Esophagus squamous epithelium (tissue), 5 donors: ENCODE results near the gene RALB. TPM values are rescaled to one million over a fixed set of nuclear protein-coding genes. Genes with fewer than 3 reads are reported as not detected.

Experiments used
- DNase-seq: peaks from one replicate; lab custom pipeline; 2025; lab: John Stamatoyannopoulos, UW
- H3K27ac ChIP-seq, 4 donors: fragments of 200-600 bp; sonication (generic); one replicate each; pipeline ENCODE4 v1.5.1; 2016 to 2019; ENCODE audit warnings: mild to moderate bottlenecking in 1 of 4
- H3K27me3 ChIP-seq, 4 donors: fragments of 200-600 bp; sonication (generic); 1 replicate in 3 of 4; 2 replicates in 1 of 4; pipeline versions ENCODE4 v1.5.1 to v1.6.0; 2017 to 2021; ENCODE audit warnings: antibody characterized with exemption in 1 of 4
- H3K36me3 ChIP-seq, 3 donors: fragments of 200-600 bp; sonication (generic); one replicate each; pipeline ENCODE4 v1.5.1; 2016 to 2019
- H3K4me1 ChIP-seq, 3 donors: fragments of 200-600 bp; sonication (generic); one replicate each; pipeline ENCODE4 v1.5.1; 2017 to 2019
- H3K4me3 ChIP-seq, 4 donors: fragments of 200-600 bp; sonication (generic); 1 replicate in 3 of 4; 2 replicates in 1 of 4; pipeline ENCODE4 v1.5.1; 2016 to 2019; ENCODE audit warnings: mild to moderate bottlenecking in 2 of 4, moderate library complexity in 1 of 4
- H3K9me3 ChIP-seq, 3 donors: fragments of 200-600 bp; sonication (generic); one replicate each; pipeline ENCODE4 v1.5.1; 2016 to 2019
- POLR2A ChIP-seq, 4 donors: fragments of 450-650 bp; IDR thresholded peaks; one replicate each; pipeline ENCODE4 v1.6.1; 2017; ENCODE audit warnings: antibody characterized with exemption in 4 of 4, mild to moderate bottlenecking in 4 of 4, moderate library complexity in 3 of 4
- WGBS, 2 donors: methylation state at CpG; one replicate each; pipeline ENCODE4 v1.1.5; 2018; 5-methylcytosine and 5-hydroxymethylcytosine counted together
- intact Hi-C: fragments of 100-400 bp; cut with DNase I; formaldehyde crosslinking; loops from one replicate; pipeline ENCODE4 v1.15.0; 2022
- total RNA-seq, 4 donors: library from RNA; depleted of rRNA; stranded (reverse); fragments of >200 nt; gene quantifications; one replicate each; pipeline ENCODE4 v1.1.0, GENCODE V29; 2016
- TF ChIP-seq, protein P1 (sequence below), 6 experiments: fragments of 450-650 bp in 4 of 6; fragments of 200-600 bp in 2 of 6; sonication (generic) in 2 of 6; IDR thresholded peaks; one replicate each; pipeline ENCODE4 v1.5.1; 2016 to 2019; ENCODE audit warnings: antibody characterized with exemption in 6 of 6, mild to moderate bottlenecking in 4 of 6, moderate library complexity in 4 of 6
- donor health status: DM: yes; HTN: yes; CAD: no.

RALB gene
- total RNA-seq, 4 donors from 2014 or later: 50.2 to 99.2 (median 64.8) TPM

DNA sequence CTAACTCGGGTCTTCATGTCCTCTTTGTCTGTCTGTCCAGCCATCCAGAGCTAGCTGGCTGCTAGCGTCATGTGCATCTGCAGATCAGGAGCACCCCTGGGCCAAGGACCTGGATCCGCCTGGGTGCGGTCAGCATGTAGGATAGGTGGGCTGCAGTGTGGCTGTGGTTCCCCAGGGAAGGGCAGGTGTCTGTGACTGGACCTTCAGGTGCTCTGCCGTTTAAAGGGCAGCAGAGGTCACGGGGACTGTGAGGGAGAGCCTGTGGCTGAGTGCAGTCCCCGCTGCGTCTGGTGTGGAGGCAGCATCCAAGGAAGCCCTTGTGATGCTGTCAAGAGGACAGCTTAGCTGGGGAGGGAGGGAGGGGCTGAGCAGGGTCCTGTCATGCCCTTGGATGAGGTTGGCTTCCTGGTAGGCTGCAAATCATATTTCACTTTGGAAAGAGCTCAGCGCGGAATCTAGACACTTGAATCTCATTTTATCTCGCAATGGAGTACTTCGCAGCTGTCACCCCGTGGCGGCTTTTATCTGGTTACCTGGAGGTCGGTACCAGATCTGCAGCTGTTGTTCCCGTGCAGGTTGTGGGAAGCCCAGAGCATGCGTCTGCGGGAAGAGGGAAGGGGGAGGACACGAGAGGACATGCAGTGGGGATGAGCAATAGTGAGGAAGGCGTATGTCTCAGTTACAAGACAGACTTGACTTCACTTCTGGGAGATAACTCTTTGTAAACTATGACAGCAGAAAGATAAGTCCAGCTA, 5.9 kb upstream of the RALB start:
- DNase-seq: no peak
- Histone ChIP-seq H3K4me3 (no peak overlapping the region), H3K27ac (no peak overlapping the region), H3K9me3 (no peaks in the 10 kb centered on the region), H3K27me3 (peaks cover 0 to 16% (median 0%) of the 10 kb centered on the region in 4 donors), H3K36me3 (no peaks in the 10 kb centered on the region), H3K4me1 (peaks cover 14 to 51% (median 30%) of the 10 kb centered on the region in 3 donors)
- TF ChIP-seq, protein P1, sequence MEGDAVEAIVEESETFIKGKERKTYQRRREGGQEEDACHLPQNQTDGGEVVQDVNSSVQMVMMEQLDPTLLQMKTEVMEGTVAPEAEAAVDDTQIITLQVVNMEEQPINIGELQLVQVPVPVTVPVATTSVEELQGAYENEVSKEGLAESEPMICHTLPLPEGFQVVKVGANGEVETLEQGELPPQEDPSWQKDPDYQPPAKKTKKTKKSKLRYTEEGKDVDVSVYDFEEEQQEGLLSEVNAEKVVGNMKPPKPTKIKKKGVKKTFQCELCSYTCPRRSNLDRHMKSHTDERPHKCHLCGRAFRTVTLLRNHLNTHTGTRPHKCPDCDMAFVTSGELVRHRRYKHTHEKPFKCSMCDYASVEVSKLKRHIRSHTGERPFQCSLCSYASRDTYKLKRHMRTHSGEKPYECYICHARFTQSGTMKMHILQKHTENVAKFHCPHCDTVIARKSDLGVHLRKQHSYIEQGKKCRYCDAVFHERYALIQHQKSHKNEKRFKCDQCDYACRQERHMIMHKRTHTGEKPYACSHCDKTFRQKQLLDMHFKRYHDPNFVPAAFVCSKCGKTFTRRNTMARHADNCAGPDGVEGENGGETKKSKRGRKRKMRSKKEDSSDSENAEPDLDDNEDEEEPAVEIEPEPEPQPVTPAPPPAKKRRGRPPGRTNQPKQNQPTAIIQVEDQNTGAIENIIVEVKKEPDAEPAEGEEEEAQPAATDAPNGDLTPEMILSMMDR (IDR thresholded peaks at IDR 0.05): no peak
- TF ChIP-seq POLR2A (IDR thresholded peaks at IDR 0.05): no peak
- WGBS, 2 donors: 64 to 75% methylated on average over 16 to 17 of the region's 20 CpGs
- intact Hi-C loops: no loop called here

DNA sequence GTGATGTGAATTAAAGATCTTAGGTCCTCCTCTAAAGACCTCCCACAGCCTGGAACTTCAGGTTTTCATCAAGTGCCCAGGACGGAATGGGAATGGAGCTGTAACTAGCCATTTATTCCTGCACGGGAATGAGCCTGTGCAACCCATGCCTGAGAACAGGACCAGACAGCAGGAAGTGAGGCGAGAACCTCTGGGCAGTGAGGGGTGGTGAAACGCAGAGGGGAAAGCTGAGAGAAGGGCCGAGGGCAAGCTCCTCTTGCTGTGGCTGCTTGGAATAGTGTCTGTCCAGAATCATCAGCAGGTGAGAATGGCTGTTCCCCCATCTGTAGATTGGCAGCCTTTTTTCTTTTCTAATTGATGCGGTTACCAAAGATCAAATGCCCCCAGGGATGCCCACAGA, 4.8 kb upstream of the RALB start:
- intact Hi-C loops: no loop called here
- Histone ChIP-seq H3K9me3 (no peaks in the 10 kb centered on the region), H3K36me3 (no peaks in the 10 kb centered on the region), H3K4me1 (peaks cover 14 to 52% (median 34%) of the 10 kb centered on the region in 3 donors), H3K27me3 (peaks cover 0 to 16% (median 0%) of the 10 kb centered on the region in 4 donors), H3K27ac (no peak overlapping the region), H3K4me3 (no peak overlapping the region)
- no peak for DNase-seq
- 74 to 78% methylated on average over 6 of the region's 6 CpGs for WGBS, 2 donors
- no peak for TF ChIP-seq POLR2A (IDR thresholded peaks at IDR 0.05)
- TF ChIP-seq, protein P1 (IDR thresholded peaks at IDR 0.05): no peak

DNA sequence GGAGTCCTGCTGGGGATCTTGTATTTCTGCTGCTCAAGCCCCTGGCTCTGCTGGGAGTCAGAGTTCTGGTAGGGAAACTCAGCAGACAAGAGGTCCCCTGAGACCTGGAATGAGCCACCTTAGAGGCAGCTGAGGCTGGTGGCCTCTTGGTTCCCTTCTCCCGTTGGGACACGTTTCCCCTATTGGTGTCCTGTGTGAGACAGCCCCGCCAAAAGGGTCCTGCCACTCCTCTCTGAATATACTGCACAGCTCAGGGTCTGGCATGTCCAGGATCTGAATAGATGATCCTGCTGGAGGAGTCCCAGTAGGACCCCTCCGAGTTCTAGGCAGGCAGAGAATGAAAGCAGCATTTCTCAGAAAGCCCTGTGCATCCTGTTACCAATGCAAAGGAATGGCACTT, 2.0 kb upstream of the RALB start:
- intact Hi-C loops: no loop called here
- Histone ChIP-seq H3K27ac (no peak overlapping the region), H3K4me1 (peaks cover 12 to 53% (median 34%) of the 10 kb centered on the region in 3 donors), H3K36me3 (no peaks in the 10 kb centered on the region), H3K4me3 (no peak overlapping the region), H3K9me3 (no peaks in the 10 kb centered on the region), H3K27me3 (peaks cover 0 to 16% (median 0%) of the 10 kb centered on the region in 4 donors)
- TF ChIP-seq, protein P1 (IDR thresholded peaks at IDR 0.05): no peak
- no peak for TF ChIP-seq POLR2A (IDR thresholded peaks at IDR 0.05)
- WGBS, 2 donors: 86 to 87% methylated on average over 3 of the region's 4 CpGs
- no peak for DNase-seq

DNA sequence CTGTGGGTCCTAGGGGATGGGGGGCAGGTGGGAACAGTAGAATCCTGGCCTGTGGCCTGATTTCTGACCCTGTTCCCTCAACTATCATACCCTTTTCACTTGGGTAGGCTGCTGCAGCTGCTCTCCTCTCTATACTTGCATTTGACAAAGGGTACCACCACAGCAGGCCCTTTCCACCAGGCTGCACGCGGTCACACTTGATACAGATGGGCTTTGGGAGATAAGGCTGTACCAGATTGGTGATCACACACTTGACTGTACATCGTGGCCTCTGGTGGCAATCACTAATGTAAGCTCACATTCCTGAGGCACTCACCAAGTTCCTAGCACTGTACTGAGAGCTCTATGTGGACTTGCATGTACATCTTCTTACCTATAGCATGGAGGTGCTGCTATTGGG, 1.6 kb upstream of the RALB start:
- 75 to 78% methylated on average over 3 of the region's 3 CpGs for WGBS, 2 donors
- peaks cover 8 to 53% (median 30%) of the 10 kb centered on the region in 3 donors for H3K4me1 ChIP-seq
- intact Hi-C loops: no loop called here

DNA sequence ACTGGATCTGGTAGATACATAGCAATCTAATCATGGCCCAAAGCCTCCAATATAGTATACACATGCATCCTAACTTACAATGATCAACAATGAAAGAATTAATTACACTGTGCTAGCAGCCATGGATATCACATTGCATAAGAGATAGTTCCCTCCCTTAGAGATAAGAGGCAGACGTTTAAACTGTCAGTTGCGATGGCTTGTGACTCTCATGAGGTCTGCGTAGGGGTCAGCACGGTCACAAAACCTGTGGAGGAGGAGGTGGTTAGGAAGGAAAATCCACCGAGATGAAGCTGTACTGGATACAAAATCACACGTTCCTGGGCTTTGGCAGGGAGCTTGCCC, 800 bp upstream of the RALB start:
- peak overlapping the region; percentile 88 to 98 (median 93) for H3K27ac ChIP-seq
- no peaks in the 10 kb centered on the region for H3K36me3 ChIP-seq
- H3K4me3 ChIP-seq: peak overlapping the region; percentile 62 to 90 (median 72)
- TF ChIP-seq, protein P1 (IDR thresholded peaks at IDR 0.05): no peak
- no peak for TF ChIP-seq POLR2A (IDR thresholded peaks at IDR 0.05)
- intact Hi-C loops: no loop called here
- 28 to 38% methylated on average over 5 to 6 of the region's 6 CpGs for WGBS, 2 donors
- peaks cover 0 to 16% (median 0%) of the 10 kb centered on the region in 4 donors for H3K27me3 ChIP-seq
- DNase-seq: no peak
- H3K4me1 ChIP-seq: peaks cover 6 to 53% (median 26%) of the 10 kb centered on the region in 3 donors
- no peaks in the 10 kb centered on the region for H3K9me3 ChIP-seq

More for the DNA sequence above, 1.6 kb upstream of the RALB start:
- Histone ChIP-seq H3K27me3 (peaks cover 0 to 16% (median 0%) of the 10 kb centered on the region in 4 donors), H3K27ac (peak overlapping the region in 1 of 4 donors; percentile 98), H3K4me3 (no peak overlapping the region), H3K9me3 (no peaks in the 10 kb centered on the region), H3K36me3 (no peaks in the 10 kb centered on the region)
- TF ChIP-seq, protein P1 (IDR thresholded peaks at IDR 0.05): no peak
- TF ChIP-seq POLR2A (IDR thresholded peaks at IDR 0.05): no peak
- DNase-seq: no peak
